Measurements from ENCODE around the gene GSTT4. TPM values are rescaled to one million over a fixed set of nuclear protein-coding genes. Genes with fewer than 3 reads are reported as not detected.
"Not testable (repeated sequence)": the region's sequence is repeated elsewhere in the genome, so short reads cannot be mapped to it uniquely, and the experiment has no call there.

The GSTT4 gene
- not detected for total RNA-seq
- long read RNA-seq = 0 reads

DNA sequence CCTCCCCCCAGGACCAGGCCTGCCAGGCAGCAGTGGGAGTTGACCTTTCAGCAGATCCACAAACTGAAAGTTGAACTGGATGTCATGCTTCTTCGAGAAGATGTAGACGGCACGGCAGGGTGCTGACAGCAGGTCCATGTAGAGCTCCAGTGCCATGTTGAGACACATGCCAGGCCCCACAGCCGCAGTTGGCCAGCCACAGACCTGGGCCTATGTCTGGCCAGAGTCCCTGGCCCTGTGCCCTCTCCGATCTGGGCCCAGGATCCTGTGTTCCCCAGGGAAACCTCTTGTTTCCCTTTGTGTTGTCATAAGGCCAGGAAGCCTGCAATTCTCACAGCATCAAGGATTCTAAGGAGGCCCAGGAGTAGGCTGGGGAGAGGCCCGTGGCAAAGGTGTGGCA lies at the start of gene GSTT4:
Gene GSTT4 (minus strand): TSS at position 253 of the 400 bp plus-strand sequence. CDS start 97 bp downstream, at position 156.
- intact Hi-C loops (cut with DNase I) = no loop called here
- DNase-seq (peak; percentile 61), ATAC-seq (peak; percentile 68 to 94)

DNA sequence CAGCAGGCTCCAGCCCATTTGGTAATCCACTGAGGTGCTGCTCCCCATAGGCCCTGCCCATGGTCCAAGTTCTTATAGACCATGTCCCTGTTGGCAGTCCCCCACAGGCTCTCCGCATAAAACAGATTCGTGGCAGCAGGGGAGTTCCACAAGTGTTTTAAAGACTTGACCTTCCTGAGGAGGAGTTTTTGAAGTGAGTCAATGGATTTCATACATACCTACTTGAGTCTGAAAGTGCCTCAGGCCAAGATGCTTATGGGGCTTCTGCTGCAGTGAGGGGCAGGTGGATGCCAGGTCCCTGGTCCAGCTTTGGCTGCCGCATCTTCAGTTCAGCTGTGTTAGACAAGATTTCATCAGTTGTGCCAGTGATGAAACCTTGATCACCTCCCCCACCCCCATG lies 49.1 kb upstream of the GSTT4 start:
- ATAC-seq (no peak), DNase-seq (no peak)
- intact Hi-C loops (cut with DNase I) = no loop called here

DNA sequence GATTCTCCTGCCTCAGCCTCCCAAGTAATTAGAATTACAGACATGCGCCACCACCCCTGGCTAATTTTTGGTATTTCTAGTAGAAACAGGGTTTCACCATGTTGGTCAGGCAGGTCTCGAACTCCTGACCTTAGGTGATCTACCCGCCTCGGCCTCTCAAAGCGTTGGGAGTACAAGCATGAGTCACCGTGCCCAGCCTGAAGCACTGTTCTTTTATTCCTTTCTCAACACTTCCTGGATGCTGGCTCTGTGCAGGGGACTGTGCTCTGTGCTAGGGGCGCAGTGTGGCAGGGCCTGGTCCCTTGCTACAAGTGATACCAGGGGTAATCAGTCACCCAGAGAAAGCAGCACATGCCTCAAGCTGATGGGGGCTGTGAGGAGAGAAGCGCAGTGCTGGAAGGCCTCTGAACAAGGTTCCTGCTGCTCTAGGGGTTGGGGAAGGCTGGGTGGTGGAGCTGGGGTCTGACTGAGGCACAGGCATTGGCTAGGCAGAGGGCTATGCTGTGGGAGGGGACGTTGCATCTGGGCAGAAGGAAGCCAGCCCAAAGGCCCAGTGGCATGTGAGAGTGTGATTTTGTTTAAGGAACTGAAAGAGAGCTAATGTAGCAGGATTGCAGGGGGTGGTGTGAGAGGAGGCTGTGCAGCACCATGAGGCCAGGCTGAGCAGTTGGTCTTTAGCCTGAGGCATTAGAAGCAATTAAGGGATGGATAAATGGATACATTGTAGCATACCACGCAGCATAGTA lies 48.4 kb upstream of the GSTT4 start:
- ATAC-seq (no peak), DNase-seq (no peak)
- intact Hi-C loops (cut with DNase I) = no loop called here

DNA sequence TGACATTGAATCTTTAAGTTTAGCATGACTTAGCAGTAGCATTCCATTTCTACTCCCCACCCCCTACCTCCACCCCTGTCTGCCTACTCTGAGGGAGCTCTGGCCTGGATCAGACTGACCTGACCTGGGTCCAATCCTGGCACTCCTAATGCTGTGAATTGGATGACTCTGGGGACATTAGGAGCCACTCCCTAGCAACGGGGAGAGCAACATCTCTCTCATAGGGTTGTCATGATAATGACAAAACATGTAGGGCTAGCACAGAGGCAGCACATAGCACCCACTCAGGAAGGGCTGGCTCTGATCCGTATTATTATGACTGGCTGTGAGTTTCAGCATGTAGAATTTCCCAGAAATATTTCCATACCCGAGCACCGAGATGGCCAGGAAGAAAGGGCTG lies 46.3 kb upstream of the GSTT4 start:
- DNase-seq (peak; percentile 55), ATAC-seq (peak; percentile 70 to 80)
- intact Hi-C loops (cut with DNase I) = no loop called here

DNA sequence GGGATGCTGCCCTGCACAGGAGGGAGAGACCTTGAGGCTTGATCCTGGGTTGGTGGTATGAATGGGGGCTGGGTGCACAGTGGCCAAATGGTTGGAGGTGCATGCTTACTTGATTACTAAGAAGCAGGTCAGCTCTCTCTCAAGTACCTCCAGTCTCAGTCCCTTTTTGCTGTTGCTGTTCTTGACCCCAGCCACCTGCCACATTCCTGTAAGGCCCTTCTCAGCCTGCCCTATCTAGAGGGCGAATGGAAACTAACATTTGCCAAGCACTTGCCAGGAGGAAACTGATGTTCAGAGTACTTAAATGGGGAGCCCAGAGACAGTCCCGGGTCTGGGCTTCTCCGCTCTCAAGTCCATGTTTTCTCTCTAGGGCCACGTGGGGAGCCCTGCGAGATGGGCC lies 45.8 kb upstream of the GSTT4 start:
- intact Hi-C loops (cut with DNase I) = no loop called here
- no peak for ATAC-seq
- DNase-seq = no peak

DNA sequence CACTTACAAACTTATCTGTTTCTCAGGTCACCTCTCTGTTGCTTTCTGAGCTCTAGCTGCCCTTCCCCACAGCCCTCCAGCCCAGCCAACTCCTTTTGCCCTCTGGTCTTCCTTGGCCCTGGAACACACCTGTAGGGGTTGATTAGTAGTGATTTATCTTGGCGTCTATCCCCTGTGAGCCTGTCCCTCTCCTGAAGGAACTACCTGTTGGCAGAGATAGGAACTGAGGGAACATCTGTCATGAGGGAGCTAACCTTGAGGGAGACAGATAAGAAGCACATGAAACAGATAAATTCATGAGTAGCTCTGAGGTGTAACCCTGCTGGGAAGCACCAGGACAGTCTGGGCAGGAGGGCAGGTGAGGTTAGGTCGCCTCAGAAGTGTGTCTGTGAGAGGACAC lies 44.7 kb upstream of the GSTT4 start:
- DNase-seq (no peak), ATAC-seq (no peak)
- intact Hi-C loops (cut with DNase I) = no loop called here

DNA sequence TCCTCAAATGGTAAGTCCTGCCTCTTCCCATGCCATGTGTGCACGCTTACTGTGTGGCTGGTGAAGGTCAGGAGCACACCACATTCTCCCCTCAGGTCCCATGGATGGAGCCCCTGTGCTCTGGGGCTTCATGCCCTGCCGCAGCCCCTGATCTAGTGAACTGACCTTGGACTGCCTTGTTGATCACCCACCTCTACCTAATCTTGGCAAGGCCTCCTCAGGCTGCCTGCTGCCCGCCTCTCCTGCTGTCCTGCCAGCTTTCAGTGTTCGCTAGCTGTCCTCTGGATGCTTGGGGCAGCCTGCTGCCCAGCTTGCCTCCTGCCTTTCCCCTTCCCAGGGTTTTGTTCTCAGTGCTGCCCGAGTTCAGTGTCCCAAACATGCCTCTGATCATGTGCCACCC lies 44.0 kb upstream of the GSTT4 start:
- intact Hi-C loops (cut with DNase I) = no loop called here

DNA sequence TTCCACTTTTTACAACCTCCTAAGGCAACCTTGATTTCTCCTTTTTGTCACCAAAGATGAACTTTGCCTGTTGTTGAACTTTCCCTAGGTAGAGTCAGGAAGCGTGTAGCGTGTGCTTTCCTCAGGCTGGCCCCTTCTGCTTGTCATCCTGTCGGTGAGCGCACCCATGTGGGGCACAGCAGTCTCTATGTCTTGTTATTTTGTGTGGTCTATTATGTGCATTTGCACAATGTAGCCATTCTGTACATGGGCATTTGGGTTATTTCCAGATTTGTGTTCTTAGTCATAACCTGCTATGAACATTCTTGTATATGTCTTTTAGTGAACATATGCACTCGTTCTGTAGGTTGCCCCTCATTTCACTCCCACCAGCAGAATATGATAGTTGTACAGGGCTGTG lies 40.8 kb upstream of the GSTT4 start:
- intact Hi-C loops (cut with DNase I) = no loop called here
- ATAC-seq (no peak), DNase-seq (no peak)

More for the DNA sequence above, 44.0 kb upstream of the GSTT4 start:
- DNase-seq (no peak), ATAC-seq (no peak)

DNA sequence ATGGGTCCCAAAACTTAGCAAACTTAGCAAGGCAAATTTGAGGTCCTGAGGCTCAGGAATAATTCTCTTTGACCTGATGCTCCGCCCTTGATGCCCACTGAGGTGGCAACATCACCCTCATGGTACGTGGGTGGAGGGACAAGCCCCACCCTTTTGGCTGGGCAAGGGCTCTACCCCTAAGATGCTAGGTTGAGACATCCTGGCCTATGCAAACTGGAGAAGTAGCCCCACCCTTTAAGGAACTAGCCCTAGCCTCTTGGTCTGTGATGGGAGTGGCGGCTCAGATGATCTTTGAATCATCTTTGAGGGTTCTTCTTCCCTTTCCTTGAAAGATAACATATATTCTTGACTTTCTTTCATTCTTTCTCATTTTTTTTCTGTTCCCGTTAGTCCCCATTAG lies 38.7 kb upstream of the GSTT4 start:
- ATAC-seq (no peak), DNase-seq (no peak)
- intact Hi-C loops (cut with DNase I) = no loop called here

DNA sequence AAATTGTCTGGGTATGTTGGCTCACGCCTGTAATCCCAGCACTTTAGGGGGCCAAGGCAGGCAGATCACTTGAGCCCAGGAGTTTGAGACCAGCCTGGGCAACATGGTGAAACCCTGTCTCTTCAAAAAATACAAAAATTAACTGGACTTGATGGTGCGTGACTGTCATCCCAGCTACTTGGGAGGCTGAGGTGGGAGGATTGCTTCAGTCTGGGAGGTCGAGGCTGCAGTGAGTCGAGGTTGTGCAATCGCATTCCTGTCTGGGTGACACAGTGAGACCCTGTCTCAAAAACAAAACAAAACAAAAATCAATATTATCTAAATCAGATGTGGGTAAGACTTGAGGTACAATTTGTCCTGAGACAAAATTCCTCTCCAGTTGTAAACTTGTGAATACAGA lies 38.2 kb upstream of the GSTT4 start:
- intact Hi-C loops (cut with DNase I); DNase-seq; ATAC-seq: not testable (repeated sequence)

DNA sequence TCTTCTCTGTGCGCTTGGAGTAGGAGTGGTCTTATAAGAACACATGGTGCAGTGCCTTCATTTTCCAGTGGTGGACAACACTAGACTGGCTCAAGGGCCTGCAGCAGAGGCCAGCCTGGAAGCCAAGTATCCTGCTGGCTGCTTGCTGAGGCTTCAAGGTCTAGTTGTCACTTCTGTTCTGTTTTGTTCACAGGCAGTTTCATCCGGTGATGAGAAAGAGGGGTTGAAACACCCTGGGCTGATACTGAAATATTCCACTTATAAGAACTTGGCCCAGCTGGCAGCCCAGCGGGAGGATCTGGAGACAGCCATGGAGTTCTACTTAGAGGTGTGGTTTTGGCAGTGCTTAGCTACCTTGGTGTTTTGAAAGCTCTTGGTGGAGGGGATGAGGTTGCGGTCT lies 35.7 kb upstream of the GSTT4 start:
- DNase-seq (no peak), ATAC-seq (no peak)
- intact Hi-C loops (cut with DNase I) = no loop called here

DNA sequence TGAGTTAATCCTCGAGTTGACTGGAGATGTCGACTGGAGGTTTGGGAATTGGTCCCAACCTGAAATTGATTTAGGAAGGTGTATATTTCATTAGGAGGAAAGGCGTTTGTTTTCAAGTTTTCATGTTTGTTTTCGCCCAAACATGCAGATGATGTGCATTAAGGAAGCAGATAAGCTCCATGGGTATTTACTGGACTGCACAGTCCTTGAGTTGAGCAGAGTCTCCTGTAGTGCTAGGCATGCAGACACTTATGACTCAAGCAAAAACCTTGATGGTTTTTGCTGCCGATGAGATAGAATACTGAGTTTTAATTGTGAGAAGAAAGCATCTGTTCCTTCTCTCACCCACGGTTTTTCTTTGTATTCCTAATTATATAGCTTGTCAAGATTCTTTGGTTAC lies 33.8 kb upstream of the GSTT4 start:
- intact Hi-C loops (cut with DNase I) = no loop called here
- ATAC-seq (no peak), DNase-seq (no peak)

DNA sequence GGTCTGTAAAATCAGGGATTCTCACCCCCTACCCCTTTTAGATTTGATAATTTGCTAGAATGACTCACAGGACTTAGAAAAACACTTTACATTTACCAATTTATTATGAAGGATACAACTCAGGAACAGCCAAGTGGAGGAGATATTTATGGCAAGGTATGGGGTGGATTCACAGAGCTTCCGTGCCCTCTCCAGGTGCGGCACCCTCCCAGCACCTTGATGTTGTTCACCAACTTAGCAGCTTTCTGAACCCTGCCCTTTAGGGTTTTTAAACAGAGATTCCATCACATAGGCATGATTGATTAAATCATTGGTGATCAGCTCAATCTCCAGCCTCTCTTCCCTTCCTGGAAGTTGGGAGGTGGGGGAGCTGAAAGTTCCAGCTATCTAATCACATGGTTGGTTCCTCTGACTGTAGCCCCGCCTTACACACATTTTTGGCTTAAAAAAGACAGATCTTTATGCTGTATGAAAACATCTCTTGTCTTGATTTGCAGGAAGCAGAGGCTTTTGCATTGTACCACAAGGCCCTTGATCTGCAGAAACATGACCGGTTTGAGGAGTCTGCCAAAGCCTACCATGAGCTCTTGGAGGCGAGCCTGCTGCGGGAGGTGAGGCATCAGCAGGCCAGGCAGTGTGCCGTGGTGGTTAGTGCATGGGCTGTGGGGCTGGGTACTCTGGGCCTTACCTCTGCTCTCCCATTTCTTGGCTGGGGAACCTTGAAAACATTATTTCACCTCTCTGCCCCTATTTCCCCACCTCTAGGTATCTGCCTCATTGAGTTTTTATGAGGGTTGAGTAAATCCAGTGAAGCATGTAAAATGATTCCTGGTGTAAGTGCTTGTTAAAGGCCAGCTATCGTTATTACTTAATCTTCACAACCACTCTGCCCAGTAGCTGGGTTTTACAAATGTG lies 32.9 kb upstream of the GSTT4 start:
- DNase-seq = no peak
- intact Hi-C loops (cut with DNase I) = no loop called here
- no peak for ATAC-seq

DNA sequence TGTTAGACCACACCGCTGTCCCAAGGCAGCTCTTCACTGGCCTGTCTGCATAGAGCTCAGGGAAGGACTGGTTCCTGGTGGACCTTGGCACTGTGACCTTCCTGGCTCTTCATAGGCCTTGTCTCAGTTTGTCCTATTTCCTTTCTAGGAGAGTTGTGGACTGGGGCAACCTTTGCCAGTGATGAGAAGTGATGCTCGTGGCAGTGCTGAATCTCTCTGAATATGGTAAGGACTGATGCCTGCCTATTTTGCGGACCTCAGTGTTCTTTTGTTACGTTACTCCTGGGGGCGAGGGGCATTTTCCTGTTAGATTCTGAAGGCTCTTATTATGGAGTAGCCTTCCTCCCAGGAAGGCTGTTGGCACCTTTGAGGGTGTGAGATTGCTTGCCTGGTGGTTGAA lies 30.0 kb upstream of the GSTT4 start:
- no peak for ATAC-seq
- no peak for DNase-seq
- intact Hi-C loops (cut with DNase I) = no loop called here

DNA sequence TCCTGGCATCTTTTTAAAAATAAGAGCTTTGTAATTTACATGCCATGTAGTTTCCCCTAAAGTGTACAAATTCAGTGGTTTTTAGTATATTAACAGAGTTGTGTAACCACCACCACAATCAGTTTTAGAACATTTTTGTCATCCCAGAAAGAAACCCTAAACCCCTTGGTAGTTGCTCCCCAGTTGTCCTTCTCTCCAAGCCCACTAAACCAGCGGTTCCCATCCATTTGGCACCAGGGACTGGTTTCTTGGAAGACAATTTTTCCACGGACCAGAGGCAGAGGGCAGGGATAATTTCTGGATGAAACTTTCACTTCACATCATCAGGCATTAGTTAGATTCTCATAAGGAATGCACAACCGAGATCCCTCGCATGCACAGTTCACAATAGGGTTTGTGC lies 28.5 kb upstream of the GSTT4 start:
- ATAC-seq = no peak
- intact Hi-C loops (cut with DNase I) = no loop called here
- no peak for DNase-seq

DNA sequence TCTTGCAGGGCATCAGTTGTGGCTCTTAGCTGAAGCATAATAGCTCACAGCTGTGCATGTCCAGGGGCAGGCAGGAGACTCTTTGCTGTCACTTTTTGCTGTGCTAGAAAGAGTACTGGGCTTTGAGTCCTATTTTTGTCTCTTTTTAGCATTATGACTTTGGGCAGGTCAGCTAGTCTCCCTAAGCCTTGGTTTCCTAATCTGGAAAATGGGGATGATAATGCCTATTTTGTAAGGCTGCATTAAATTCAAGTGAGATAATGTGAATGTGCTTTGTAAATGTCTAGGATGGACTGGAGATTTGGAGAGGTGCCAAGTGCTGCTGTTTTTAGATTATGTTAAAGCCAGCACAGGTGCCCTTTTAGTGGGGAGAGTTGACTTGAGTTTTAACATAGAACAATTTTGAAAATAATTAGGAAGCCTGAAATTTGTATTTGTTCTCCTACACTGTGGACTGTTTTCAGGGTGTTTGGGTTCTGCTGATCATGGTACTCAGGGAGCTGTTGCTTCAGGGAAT lies 25.0 kb upstream of the GSTT4 start:
- DNase-seq (no peak), ATAC-seq (no peak)
- intact Hi-C loops (cut with DNase I) = no loop called here

DNA sequence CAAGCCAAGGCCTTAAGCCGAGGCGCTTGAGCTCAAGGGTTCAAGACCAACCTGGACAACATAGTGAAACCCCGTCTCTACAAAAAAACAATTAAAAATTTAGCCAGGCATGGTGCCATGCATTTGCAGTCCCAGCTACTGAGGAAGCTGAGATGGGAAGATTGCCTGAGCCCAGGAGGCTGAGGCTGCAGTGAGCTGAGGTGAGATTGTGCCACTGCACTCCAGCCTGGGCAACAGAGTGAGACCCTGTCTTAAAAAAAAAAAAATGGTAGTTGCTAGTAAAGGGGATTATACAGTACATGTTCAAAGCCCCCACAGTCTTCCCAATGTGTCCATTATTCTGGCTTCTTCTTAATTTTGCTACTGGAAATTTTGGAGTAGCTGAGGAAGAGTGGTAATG lies 24.1 kb upstream of the GSTT4 start:
- no peak for ATAC-seq
- DNase-seq = no peak
- intact Hi-C loops (cut with DNase I) = no loop called here

DNA sequence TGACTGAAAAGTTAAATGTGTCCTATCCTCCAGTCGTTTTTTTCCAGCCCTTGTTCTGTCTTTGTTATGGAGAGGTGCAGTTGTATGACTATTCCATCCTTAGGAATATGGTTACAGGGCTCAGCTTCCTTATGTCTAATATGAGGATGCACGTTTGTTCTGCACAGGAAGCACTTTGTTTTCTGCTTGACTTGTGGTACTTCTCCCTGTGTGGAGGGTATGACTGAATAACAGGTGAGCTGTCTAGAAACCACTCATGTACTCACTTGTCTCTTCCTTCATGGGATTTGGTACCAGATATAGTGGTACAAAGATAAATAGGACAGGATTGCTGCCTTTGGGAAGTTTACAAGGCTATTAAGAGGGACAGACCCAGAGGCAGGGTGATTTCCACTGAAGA lies 23.3 kb upstream of the GSTT4 start:
- ATAC-seq (no peak), DNase-seq (no peak)
- intact Hi-C loops (cut with DNase I) = no loop called here

DNA sequence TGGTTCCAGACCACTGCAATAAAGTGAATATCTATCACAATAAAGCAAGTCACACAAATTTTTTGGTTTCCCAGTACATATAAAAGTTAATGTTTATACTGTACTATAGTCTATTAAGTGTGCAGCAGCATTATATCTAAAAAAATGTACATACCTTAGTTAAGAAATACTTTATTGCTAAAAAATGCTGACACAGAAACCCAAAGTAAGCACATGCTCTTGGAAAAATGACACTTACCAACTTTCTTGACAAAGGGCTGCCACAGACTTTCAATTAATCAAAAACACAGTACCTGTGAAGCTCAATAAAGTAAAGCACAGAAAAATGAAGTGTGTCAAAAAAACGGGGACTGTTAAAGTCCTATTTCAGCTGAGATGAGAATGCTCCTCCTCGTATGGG lies 22.7 kb upstream of the GSTT4 start:
- intact Hi-C loops (cut with DNase I) = no loop called here
- no peak for ATAC-seq
- DNase-seq = no peak

DNA sequence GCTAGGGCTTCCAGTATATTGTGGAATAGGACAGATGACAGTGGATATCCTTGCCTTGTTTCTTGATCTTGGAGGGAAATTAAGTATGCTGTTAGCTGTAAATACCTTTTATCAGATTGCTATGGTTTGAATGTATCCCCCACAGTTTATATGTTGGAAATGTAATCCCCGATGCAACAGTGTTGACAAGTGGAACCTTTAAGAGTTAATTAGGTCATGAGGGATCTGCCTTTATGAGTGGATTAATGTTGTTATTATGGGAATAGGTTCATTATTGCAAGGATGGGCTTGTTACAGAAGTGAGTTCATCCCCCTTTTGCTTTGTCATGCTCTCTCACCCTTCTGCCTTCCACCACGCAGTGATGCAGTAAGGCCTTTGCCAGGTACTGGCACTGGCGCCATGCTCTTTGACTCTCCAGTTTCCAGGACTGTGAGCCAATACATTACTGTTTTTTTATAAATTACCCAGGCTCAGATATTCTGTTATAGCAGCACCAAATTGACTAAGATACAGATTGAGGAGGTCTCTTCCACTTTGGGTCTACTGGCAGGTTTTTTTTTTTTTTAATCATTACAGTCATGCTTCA lies 22.2 kb upstream of the GSTT4 start:
- DNase-seq = no peak
- ATAC-seq = peak in 1 of 2 donors; percentile 23

More for the DNA sequence above, 22.2 kb upstream of the GSTT4 start:
- intact Hi-C loops (cut with DNase I) = no loop called here
